OCI-LY1 (cell line): ENCODE data around the gene CTSO.

Source experiments
- H2AFZ ChIP-seq: fragments of 200-600 bp; sonication (generic), shearing (Covaris generic); 2 replicates; pipeline ENCODE4 v1.6.0; 2014; ENCODE audit warnings: antibody characterized with exemption, mild to moderate bottlenecking, low read length
- H3F3A ChIP-seq: fragments of 200-600 bp; sonication (generic), shearing (Covaris generic); 2 replicates; pipeline ENCODE4 v1.6.0; 2014; ENCODE audit warnings: mild to moderate bottlenecking, antibody characterized with exemption, low read length, moderate library complexity; ENCODE audit not compliant: insufficient read depth
- H3K27ac ChIP-seq: fragments of 200-600 bp; sonication (generic); 2 replicates; pipeline ENCODE4 v1.5.1; 2014; ENCODE audit warnings: low read length, mixed run types, mild to moderate bottlenecking, low read depth; ENCODE audit not compliant: poor library complexity, severe bottlenecking
- H3K27me3 ChIP-seq: fragments of 200-600 bp; sonication (generic); 2 replicates; pipeline ENCODE4 v1.6.0; 2014; ENCODE audit warnings: antibody characterized with exemption, mild to moderate bottlenecking, low read length, moderate library complexity; ENCODE audit not compliant: insufficient read depth
- H3K36me3 ChIP-seq: fragments of 200-600 bp; sonication (generic); 2 replicates; pipeline ENCODE4 v1.6.1; 2014; ENCODE audit warnings: mild to moderate bottlenecking, antibody characterized with exemption, low read length, moderate library complexity, mixed read lengths; ENCODE audit not compliant: insufficient read depth
- H3K4me1 ChIP-seq: fragments of 200-600 bp; sonication (generic); 2 replicates; pipeline ENCODE4 v1.5.1; 2014; ENCODE audit warnings: mild to moderate bottlenecking, low read length, moderate library complexity; ENCODE audit not compliant: insufficient read depth, severe bottlenecking
- H3K4me2 ChIP-seq: fragments of 200-600 bp; sonication (generic), shearing (Covaris generic); 2 replicates; pipeline ENCODE4 v1.6.1; 2014; ENCODE audit warnings: low read length
- H3K4me3 ChIP-seq: fragments of 200-600 bp; sonication (generic); 2 replicates; pipeline ENCODE4 v1.5.1; 2014; ENCODE audit warnings: low read length, low read depth, mild to moderate bottlenecking, mixed read lengths; ENCODE audit not compliant: poor library complexity, severe bottlenecking
- H3K79me2 ChIP-seq: fragments of 200-600 bp; shearing (Covaris generic); 2 replicates; pipeline ENCODE4 v1.6.1; 2016; ENCODE audit warnings: mixed run types, low read length, mixed read lengths; ENCODE audit not compliant: insufficient read depth
- H3K9ac ChIP-seq: fragments of 200-600 bp; sonication (generic), shearing (Covaris generic); 2 replicates; pipeline ENCODE4 v1.6.1; 2014; ENCODE audit warnings: mild to moderate bottlenecking, low read length, mixed read lengths
- H3K9me2 ChIP-seq: fragments of 200-600 bp; sonication (generic), shearing (Covaris generic); 2 replicates; pipeline ENCODE4 v1.6.1; 2014; ENCODE audit warnings: low read depth, mild to moderate bottlenecking, low read length, mixed read lengths
- H3K9me3 ChIP-seq: fragments of 200-600 bp; shearing (Covaris generic); 2 replicates; pipeline ENCODE4 v1.6.1; 2014; ENCODE audit warnings: low read length, mixed read lengths
- H4K20me1 ChIP-seq: fragments of 200-600 bp; sonication (generic), shearing (Covaris generic); 2 replicates; pipeline ENCODE4 v1.6.0; 2016; ENCODE audit warnings: mild to moderate bottlenecking, low read length; ENCODE audit not compliant: insufficient read depth
- EZH2 ChIP-seq: fragments of 200-600 bp; sonication (generic), shearing (Covaris generic); IDR thresholded peaks from 2 replicates; pipeline ENCODE4 v1.8.0; 2017; ENCODE audit warnings: borderline replicate concordance, mixed run types, mild to moderate bottlenecking, antibody characterized with exemption, low read length, moderate library complexity, mixed read lengths
- TF ChIP-seq, protein P1 (sequence below): fragments of 200-600 bp; sonication (generic), shearing (Covaris generic); IDR thresholded peaks from 2 replicates; pipeline ENCODE4 v1.5.1; 2017; ENCODE audit warnings: mild to moderate bottlenecking, antibody characterized with exemption, low read length, moderate library complexity, mixed read lengths

CTSO gene

DNA sequence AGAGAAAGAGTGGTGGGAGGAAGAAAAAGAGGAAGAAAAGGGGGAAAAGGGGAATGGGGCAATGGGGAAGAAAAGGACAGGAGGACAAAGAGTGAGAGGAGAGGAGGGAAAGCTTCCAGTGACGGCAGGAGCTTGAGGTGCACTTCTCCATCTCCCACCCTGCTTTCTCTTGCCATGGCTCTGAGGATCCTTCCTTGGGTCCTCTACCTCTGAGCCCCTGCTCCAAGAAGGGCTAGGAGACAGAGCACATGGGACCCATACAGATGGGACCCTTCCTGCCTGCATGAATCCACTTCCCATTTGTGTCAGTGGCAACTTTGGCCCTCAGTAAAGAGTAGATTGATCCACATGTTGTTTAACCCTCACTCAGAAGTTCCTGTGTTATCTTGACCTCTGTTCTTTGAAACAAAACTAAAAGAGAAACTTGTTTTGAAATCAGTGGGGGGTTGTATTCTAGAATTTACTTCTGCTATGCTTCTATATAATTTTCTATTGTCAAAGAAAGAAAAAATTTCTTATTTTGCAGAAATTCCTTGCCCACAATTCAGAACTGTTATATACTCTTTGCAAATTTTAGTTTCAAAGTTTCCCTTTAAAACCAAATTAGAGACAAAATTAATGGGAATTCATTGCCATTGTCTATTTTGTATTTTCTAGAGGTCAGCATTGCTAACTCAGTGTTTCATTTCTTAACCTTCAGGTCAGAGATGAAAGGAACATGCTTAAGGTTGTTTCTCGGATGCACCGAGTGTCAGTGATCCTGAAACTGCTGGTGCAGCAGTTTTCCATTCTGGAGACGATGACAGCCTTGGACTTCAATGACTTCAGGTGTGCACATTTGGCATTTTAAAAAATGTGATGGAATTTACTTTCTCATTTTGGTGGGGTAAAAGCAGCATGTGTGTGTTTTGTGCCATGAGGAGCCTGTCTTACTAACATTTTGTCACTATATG, 45.2 kb downstream of the CTSO start:
- no peak overlapping the region for H3K4me2 ChIP-seq
- no peak overlapping the region for H2AFZ ChIP-seq
- H3K9me3 ChIP-seq, result no peaks in the 10 kb centered on the region
- H3K27me3 ChIP-seq, result no peaks in the 10 kb centered on the region
- H3K4me3 ChIP-seq, result no peak overlapping the region
- no peaks in the 10 kb centered on the region for H3K79me2 ChIP-seq
- no peaks in the 10 kb centered on the region for H3K4me1 ChIP-seq
- no peaks in the 10 kb centered on the region for H4K20me1 ChIP-seq
- H3K9me2 ChIP-seq, result no peaks in the 10 kb centered on the region
- no peaks in the 10 kb centered on the region for H3F3A ChIP-seq
- H3K9ac ChIP-seq, result no peak overlapping the region
- no peaks in the 10 kb centered on the region for H3K36me3 ChIP-seq
- TF ChIP-seq EZH2, result no peak
- TF ChIP-seq, protein P1, sequence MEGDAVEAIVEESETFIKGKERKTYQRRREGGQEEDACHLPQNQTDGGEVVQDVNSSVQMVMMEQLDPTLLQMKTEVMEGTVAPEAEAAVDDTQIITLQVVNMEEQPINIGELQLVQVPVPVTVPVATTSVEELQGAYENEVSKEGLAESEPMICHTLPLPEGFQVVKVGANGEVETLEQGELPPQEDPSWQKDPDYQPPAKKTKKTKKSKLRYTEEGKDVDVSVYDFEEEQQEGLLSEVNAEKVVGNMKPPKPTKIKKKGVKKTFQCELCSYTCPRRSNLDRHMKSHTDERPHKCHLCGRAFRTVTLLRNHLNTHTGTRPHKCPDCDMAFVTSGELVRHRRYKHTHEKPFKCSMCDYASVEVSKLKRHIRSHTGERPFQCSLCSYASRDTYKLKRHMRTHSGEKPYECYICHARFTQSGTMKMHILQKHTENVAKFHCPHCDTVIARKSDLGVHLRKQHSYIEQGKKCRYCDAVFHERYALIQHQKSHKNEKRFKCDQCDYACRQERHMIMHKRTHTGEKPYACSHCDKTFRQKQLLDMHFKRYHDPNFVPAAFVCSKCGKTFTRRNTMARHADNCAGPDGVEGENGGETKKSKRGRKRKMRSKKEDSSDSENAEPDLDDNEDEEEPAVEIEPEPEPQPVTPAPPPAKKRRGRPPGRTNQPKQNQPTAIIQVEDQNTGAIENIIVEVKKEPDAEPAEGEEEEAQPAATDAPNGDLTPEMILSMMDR, result no peak
- H3K27ac ChIP-seq, result no peak overlapping the region

DNA sequence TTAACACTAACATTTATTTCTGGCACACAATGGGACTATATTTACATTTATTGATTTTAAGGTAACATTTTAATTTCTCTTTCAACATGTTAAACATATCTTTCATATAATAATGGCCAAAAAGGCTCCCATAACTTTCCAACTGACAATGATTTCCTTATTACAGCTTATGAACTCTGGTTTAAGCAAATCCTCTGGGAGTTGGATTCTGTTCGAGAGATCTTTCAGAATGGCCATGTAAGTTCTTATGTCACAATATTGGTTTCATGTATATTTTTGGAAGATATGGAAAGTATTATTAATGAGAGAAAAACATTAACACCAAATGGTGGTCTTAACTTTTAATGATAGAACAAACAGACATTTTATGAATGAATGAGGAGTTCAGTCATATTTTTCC, 46.1 kb downstream of the CTSO start:
- Histone ChIP-seq H3K4me3 (no peak overlapping the region), H3K4me1 (no peaks in the 10 kb centered on the region), H3K9ac (no peak overlapping the region), H4K20me1 (no peaks in the 10 kb centered on the region), H3K27me3 (no peaks in the 10 kb centered on the region), H3K79me2 (no peaks in the 10 kb centered on the region), H3K9me3 (no peaks in the 10 kb centered on the region), H2AFZ (no peak overlapping the region), H3K27ac (no peak overlapping the region), H3F3A (no peaks in the 10 kb centered on the region), H3K9me2 (no peaks in the 10 kb centered on the region), H3K36me3 (no peaks in the 10 kb centered on the region), H3K4me2 (no peak overlapping the region)
- no peak for TF ChIP-seq EZH2
- TF ChIP-seq, protein P1, result no peak

DNA sequence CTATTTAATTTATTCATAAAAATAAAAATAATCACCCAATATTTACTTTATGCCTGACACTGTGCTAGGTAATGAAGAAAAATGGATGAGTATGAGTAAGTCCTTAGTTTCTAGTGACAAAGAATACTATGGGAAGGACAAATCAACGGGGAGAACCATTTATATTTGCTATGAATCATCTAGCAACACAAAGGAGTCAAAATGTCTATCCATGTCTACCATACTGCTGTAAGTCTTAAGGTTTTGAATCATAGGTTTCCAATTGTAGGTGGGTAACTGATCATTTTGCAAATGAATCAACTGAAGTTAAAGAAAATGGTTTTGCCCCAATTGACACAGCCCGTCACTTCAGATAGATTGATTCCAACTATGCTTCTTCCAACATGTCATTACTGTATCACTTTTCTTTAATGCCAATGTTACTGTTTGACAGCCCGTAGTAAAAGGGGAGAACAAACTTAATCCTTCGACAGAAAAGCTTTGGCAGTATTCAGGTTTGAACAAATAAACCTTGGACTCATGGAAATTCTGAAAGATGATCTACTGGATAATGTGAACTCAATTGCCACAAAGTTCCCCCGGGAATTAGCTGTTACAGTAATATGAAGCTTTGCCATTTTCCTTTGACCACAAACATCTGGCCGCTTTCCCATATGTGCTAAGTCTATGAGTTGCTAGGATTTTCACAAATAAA, 47.0 kb downstream of the CTSO start:
- Histone ChIP-seq H3K79me2 (no peaks in the 10 kb centered on the region), H3K27ac (no peak overlapping the region), H3K4me3 (no peak overlapping the region), H2AFZ (no peak overlapping the region), H3F3A (no peaks in the 10 kb centered on the region), H3K9me2 (no peaks in the 10 kb centered on the region), H3K36me3 (no peaks in the 10 kb centered on the region), H3K9me3 (no peaks in the 10 kb centered on the region), H3K4me1 (no peaks in the 10 kb centered on the region), H3K27me3 (no peaks in the 10 kb centered on the region), H3K9ac (no peak overlapping the region), H4K20me1 (no peaks in the 10 kb centered on the region), H3K4me2 (no peak overlapping the region)
- TF ChIP-seq, protein P1, result no peak
- TF ChIP-seq EZH2, result no peak
